ENCODE data around the gene TCTN1. TPM values are rescaled to one million over a fixed set of nuclear protein-coding genes. Genes with fewer than 3 reads are reported as not detected.

TCTN1 gene
- total RNA-seq, 1 donor: 45.2 TPM

GRCh38 chr12:110597885-110598284 lies 16.0 kb upstream of the TCTN1 start:
- DNase-seq (ENCODE audit: insufficient read length, low spot score, missing footprints): no peak
- H3K9me3 ChIP-seq (ENCODE audit: low read depth, low read length): no peaks in the 10 kb centered on the region
- H3K4me2 ChIP-seq (ENCODE audit: insufficient read depth, low read length): no peak overlapping the region
- H4K20me1 ChIP-seq (ENCODE audit: insufficient read depth, low read length): no peaks in the 10 kb centered on the region
- no peaks in the 10 kb centered on the region for H3K4me1 ChIP-seq (ENCODE audit: insufficient read depth, low read length)
- no peaks in the 10 kb centered on the region for H3K36me3 ChIP-seq (ENCODE audit: insufficient read depth, low read length)
- no peak overlapping the region for H3K27ac ChIP-seq (ENCODE audit: low read depth, low read length)
- TF ChIP-seq CTCF (IDR thresholded peaks at IDR 0.05; ENCODE audit: extremely low read depth, low read depth, low read length): no peak
- no peak overlapping the region for H2AFZ ChIP-seq (ENCODE audit: low read length)
- no peaks in the 10 kb centered on the region for H3K79me2 ChIP-seq (ENCODE audit: insufficient read depth, low read length)
- H3K4me3 ChIP-seq (ENCODE audit: insufficient read depth, low read length): no peak overlapping the region
- no peaks in the 10 kb centered on the region for H3K27me3 ChIP-seq (ENCODE audit: insufficient read depth, low read length)

- Histone ChIP-seq H3K4me2 (ENCODE audit: insufficient read depth, low read length) (no peak overlapping the region), H3K79me2 (ENCODE audit: insufficient read depth, low read length) (no peaks in the 10 kb centered on the region), H3K27ac (ENCODE audit: low read depth, low read length) (no peak overlapping the region), H3K36me3 (ENCODE audit: insufficient read depth, low read length) (no peaks in the 10 kb centered on the region), H3K4me3 (ENCODE audit: insufficient read depth, low read length) (no peak overlapping the region), H3K4me1 (ENCODE audit: insufficient read depth, low read length) (no peaks in the 10 kb centered on the region), H4K20me1 (ENCODE audit: insufficient read depth, low read length) (no peaks in the 10 kb centered on the region), H3K9me3 (ENCODE audit: low read depth, low read length) (no peaks in the 10 kb centered on the region), H3K27me3 (ENCODE audit: insufficient read depth, low read length) (no peaks in the 10 kb centered on the region), H2AFZ (ENCODE audit: low read length) (no peak overlapping the region)
- no peak for DNase-seq (ENCODE audit: insufficient read length, low spot score, missing footprints)
- TF ChIP-seq CTCF (IDR thresholded peaks at IDR 0.05; ENCODE audit: extremely low read depth, low read depth, low read length): no peak
Measured at GRCh38 chr12:110599334-110599733, 14.6 kb upstream of the TCTN1 start.

DNA sequence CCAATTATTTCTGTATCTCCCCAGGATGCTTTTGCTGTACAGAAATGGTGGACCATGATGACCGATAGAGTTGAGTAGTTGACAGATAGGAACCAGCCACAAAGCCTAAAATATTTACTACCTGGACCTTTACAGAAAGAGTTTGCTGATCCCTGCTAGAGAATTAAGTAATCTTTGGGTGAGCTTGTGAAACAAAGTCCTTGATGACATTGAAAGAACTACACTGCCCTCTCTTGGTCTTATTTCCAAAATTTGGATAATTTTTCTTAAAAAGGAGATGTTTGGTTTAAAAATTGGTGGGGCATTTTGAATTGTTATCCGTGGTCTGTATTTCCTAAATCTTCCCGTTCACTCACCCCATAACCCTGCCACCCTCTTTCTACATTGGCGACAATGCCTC lies 13.7 kb upstream of the TCTN1 start:
- no peaks in the 10 kb centered on the region for H3K4me1 ChIP-seq (ENCODE audit: insufficient read depth, low read length)
- peak; percentile 81 for DNase-seq (ENCODE audit: insufficient read length, low spot score, missing footprints)
- H4K20me1 ChIP-seq (ENCODE audit: insufficient read depth, low read length): no peaks in the 10 kb centered on the region

More for the DNA sequence above, 13.7 kb upstream of the TCTN1 start:
- H3K27me3 ChIP-seq (ENCODE audit: insufficient read depth, low read length): no peaks in the 10 kb centered on the region
- TF ChIP-seq CTCF (IDR thresholded peaks at IDR 0.05; ENCODE audit: extremely low read depth, low read depth, low read length): peak; percentile 47
- H3K9me3 ChIP-seq (ENCODE audit: low read depth, low read length): no peaks in the 10 kb centered on the region
- H3K4me3 ChIP-seq (ENCODE audit: insufficient read depth, low read length): no peak overlapping the region
- no peaks in the 10 kb centered on the region for H3K36me3 ChIP-seq (ENCODE audit: insufficient read depth, low read length)
- no peak overlapping the region for H3K4me2 ChIP-seq (ENCODE audit: insufficient read depth, low read length)
- H3K79me2 ChIP-seq (ENCODE audit: insufficient read depth, low read length): no peaks in the 10 kb centered on the region
- no peak overlapping the region for H2AFZ ChIP-seq (ENCODE audit: low read length)
- H3K27ac ChIP-seq (ENCODE audit: low read depth, low read length): no peak overlapping the region
